GM19035 (cell line): ENCODE results near the gene MAP4K3.

ENCODE experiments used
- ATAC-seq: cut with Tn5 transposase; IDR thresholded peaks from one replicate; pipeline ENCODE4 v1.9.1; 2021; ENCODE audit not compliant: unreplicated experiment

Gene MAP4K3

DNA sequence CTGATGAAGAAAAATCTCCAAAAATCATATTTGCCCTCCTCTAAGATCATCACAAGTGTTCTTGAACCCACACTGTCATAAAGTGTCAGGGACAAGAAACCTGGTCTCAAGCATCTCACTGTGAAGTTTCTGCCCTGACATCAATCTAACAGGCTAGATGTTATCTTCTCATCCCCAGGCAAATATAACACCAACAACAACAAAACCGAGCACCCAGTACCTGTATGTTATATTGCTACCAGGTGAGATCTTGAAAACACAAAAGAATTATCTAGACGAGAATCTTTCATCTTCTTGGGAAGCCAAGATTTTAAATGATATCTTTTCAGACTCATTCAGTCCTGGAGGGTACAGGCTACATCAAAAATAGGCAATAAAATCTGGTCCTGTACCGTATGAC, 8.8 kb upstream of the MAP4K3 start:
- no peak for ATAC-seq

- no peak for ATAC-seq
These were observed 5.9 kb upstream of the MAP4K3 start for GRCh38 chr2:39443009-39443408.

GRCh38 chr2:39437522-39438296, 624 bp upstream of the MAP4K3 start:
- ATAC-seq = peak; percentile 38

GRCh38 chr2:39435741-39436591, 1.1 kb downstream of the MAP4K3 start:
- peak; percentile 8 for ATAC-seq

DNA sequence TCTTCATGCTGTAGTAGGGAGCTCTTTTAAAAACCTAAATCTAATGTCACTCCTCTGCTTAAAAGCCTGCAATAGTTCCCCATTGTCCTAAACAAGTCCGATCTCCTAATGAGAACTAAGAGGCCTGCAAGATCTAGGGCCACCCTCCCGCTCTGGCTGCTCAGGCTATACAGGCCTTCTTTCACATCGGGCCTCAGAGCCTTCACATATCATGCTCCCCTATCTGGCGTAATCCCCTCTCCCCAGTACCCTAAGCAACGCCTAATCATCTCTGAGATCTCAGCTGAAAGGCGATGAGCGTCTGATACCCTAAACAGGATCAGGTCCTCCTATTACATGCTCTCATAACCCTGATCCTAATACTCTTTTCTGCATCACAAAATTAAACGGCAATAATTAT, 1.9 kb downstream of the MAP4K3 start:
- ATAC-seq = no peak

DNA sequence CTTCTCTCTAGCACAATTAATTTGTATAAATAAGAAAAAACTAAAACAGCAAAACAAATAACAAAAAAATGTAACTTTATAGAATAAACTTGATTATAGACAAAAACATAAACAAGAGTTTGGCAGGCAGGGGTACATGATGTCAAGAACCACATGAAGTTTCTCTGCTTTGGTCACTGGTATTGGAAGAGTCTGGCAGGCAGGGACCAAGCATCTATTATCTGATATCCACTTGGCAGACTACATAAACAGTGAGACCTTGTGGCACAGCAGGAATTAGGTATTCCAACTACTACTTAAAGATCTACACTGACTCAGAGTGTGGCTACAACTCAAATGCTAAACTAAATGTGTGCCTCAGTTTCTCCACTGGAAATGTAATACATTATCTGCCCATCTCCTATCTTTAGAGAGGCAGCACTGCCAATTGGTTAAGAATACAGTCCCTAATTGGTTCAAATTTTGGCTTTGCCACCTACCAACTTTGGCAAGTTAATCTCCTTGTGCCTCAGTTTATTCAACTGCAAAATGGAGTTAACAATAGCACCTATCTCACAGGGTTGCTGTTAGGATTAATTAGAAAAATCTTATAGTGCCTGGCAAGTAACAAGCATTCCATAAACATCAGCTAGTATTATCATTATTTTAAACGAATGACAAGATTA, 2.7 kb downstream of the MAP4K3 start:
- ATAC-seq = no peak

DNA sequence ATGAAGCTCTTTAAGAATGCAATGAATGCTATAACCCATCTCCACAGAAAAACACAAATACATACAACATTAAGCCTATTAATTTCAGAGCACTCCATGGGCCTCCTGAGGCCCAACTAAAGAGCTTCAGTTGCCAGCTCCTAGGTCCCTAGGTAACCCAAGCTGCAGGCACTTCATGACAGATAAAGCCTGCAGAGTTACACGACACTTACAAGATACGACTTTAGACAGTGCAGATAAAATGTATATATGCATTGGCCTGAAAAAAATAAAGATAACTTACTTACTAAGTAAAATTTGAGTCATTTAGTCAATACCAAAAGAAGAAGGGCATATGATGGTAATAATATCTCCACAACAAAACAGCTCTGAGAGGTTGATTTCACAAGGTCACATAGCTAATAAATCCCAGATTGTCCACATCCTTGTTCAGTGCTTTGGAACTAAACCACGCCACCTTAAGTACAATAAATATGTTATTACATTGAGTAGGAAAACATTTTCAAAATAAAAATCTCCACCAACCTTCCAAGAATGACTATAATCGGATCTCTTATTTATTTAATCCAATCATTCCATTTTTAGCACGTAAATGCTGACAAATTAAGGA, 3.4 kb downstream of the MAP4K3 start:
- no peak for ATAC-seq

DNA sequence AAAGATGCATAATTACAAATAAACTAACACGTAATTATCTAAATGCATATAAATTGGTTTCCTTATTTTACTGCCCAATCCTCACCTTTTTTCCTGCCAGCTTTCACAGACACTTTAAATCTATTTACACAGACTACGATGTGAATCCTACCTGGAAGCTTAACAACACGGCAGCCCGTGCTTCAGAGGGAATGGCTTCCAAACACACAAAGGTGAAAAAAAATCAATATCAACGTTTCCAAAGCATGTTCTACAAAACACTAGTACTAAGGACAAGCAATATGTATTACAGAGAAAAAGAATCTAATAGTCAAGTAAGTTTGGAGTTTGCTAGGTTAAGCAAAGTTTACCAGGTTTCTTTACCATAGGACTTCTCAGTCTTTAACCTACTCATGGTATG, 4.4 kb downstream of the MAP4K3 start:
- ATAC-seq = no peak

DNA sequence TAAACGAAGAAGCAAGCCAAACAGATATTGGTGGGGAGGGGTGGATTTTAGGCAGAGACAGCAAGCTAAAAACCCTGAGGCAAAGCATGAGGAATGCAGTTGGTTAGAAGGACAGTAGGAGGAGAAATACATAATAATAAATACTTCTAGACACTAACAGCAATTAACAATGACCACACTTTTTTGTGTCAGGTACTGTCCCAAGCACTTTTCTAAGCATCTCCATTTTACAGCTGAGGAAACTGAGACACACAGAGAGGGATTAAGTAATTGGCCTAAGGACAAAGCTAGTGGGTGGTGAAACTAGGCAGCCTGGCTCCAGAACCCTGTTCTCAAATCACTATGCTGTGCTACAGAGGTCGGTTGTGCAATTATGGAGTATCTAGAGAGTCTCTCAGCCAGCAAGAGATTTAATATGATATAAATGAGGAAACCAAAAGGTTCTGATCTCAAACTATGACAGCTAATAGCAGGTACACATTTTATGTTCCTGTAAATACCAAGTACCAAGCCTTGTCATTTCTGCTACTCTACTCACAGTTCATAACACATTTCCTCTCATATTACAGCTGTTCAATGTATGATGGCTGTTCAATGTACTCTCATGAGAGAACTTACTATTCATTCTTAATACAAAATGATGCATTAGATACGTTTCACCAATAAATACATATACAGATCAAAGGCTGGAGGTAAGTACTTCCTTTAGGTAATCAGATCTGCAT, 5.3 kb downstream of the MAP4K3 start:
- ATAC-seq = no peak

DNA sequence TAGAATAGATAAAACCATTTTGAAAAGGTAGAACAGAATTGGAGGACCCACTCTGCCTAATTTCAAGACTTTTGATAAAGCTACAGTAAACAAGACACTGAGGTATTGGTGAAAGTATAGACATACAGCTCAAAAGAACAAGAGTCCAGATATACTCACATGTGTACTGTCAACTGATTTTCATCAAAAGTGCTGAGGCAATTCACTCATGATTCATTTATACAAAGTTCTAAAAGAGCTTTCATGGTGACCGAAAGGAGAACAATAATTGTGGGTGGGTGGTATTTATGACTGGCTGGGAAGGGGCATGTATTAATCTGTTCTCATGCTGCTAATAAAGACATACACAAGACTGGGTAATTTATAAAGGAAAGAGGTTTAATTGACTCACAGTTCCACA, 7.3 kb downstream of the MAP4K3 start:
- no peak for ATAC-seq

- no peak for ATAC-seq
These were observed 12.1 kb downstream of the MAP4K3 start for GRCh38 chr2:39424951-39425350.

DNA sequence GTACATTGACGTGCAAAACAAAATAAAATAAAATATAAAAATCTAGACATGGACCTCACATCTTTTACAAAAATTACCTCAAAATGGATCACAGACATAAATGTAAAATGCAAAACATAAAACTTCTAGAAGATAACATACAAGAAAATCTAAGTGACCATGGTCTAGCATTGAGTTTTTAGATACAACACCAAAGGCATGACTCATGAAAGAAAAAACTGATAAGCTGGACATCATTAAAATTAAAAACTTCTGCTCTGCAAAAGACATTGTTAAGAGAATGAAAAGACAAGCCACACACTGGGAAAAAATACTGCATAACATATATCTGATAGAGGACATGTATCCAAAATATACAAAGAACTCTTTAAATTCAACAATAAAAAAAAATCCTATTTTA, 14.4 kb downstream of the MAP4K3 start:
- no peak for ATAC-seq

GRCh38 chr2:39421354-39421753, 15.7 kb downstream of the MAP4K3 start:
- no peak for ATAC-seq

DNA sequence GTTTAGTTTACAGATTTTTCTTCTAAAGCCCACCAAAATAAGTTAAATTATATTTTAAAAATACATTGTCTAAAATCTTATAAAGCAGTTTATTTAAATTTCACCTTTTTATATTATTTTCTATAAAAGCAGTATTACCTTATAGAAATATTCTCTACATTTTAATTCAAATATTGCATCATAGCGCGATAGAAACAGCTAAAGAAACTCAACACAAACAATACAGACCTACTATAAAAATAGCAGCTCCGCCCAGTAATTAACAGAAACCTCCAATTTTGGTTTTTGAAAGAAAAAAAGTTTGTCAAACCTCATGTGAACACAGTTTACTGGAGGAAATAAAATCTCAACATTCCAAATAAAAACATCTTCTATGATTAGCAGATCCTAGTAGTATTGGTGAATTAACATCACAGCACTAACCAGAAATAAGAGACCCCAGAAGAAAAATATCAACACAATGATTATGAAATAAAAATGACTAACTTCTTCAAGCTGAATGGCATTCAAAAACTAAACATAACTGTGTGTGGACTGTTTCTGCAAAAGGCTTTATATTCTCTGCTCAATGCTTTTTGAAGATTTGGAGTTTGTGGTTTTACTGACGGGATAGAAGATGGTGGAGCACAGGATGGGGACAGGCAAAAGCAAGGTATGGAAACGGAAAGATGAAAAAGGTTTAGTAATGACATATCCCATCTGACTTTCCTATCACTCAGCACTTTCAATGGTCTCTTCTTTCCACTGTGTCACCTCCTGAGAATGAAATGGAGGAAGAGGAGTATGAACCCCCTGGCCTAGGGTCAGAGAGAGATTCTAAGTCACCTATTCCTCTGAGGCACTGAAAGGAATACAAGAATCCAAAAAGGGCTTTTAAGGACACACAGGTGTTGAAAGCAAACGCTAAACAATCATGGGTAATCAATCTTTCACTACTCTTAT, 17.5 kb downstream of the MAP4K3 start:
- no peak for ATAC-seq

GRCh38 chr2:39418491-39418890, 18.6 kb downstream of the MAP4K3 start:
- ATAC-seq = no peak

GRCh38 chr2:39416140-39416539, 20.9 kb downstream of the MAP4K3 start:
- no peak for ATAC-seq

DNA sequence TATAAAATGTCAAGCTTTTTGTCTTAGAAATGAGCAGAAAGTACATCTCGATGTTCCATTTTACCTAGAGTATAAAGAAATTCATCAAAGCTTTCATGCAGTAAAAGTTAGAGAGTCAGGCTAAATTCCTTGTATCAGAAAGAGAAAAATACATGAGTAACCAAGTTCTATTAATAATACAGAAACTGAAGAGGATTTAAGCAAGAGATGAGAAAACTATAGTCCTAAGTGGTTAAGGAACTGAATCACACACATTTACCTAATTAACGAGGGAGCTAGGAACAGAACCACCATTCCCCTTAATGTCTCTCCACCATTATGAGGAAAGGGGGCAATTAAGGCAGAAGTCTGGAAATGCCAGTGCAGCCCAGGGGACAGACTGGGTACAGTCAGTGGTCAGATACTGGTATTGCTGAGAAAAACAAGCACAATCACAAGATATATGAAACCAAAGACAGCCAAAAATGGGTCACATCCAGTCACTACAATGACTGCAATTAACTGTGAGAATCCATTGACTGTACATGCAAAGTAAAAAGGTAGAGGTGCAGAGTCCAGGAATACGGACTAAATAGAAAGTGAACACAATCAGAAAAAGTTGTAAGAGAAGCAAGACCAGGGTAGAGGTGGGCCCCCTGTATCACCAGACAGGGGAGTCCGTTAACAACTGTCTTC, 23.9 kb downstream of the MAP4K3 start:
- no peak for ATAC-seq

- ATAC-seq = no peak
These were observed 25.7 kb downstream of the MAP4K3 start for GRCh38 chr2:39411181-39411944.
